GM18502 (cell line): ENCODE measurements around the gene CPLX4.
A peak's percentile ranks its signal among the peaks of the same experiment; 100 is the strongest.
"Not testable (repeated sequence)": the region's sequence is repeated elsewhere in the genome, so short reads cannot be mapped to it uniquely, and the experiment has no call there.

Experiments
- ATAC-seq: cut with Tn5 transposase; IDR thresholded peaks from one replicate; pipeline ENCODE4 v1.9.1; 2021; ENCODE audit warnings: mild to moderate bottlenecking; ENCODE audit not compliant: unreplicated experiment, poor library complexity

CPLX4 gene

DNA sequence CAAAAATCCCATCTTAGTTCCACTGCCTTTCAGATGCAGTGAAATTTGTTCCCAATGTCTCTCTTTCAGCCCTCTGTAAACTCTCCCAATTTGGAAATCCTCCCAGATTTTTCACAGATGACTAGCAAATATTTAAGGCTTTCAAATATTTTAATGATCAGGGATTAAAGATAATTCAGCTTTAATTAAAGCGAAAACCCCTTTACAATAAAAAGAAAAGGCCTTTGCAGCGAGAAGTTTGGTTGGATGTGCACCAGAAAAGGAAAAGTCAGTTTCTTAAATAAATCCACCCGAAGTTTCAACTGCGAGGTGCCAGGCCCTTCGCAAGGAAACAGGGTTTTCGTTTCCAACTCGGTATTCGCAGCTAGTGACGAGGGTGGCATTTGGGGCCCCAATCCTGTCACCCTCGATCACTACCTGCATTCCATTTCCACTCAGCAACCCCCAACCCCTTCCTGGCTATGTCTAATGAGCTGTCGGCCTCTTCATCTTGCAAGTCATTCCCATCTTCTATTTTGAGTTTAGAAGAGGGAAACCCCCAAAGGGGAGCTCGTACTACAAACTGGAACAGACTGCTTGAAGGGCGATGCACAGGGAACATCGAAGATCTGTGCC lies 46.7 kb downstream of the CPLX4 start:
- no peak for ATAC-seq

- no peak for ATAC-seq
Observed at GRCh38 chr18:59270689-59271257, 47.7 kb downstream of the CPLX4 start.

DNA sequence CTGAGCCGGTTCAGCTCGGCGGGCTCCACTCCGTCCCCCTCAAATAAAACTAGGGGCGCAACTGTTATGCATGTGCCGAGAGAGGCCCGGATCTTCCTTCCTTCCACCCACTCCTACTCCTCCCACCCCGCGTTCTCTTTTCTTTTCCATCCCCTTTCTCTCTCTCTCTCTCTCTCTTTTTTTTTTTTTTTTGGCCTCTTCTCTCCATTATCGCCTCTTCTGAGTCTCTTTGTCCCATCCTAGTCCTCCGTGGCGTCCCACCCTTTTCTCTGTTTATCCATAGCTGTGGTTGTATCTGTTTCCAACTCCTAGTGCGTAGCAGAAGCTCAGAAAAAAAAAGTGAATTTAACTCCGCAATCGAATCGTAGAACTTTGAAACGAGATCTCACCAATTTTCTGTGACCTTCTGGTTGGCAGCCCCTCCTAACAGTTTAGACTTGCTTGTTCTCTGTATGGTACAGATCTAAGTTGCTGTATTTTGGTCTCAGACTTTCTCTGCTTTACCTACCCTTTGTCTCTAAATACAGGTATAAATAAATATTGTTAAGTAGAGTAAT lies 48.8 kb downstream of the CPLX4 start:
- no peak for ATAC-seq

- ATAC-seq, result peak; percentile 52
Observed at GRCh38 chr18:59268721-59269562, 49.5 kb downstream of the CPLX4 start.

GRCh38 chr18:59268127-59268720 lies 50.2 kb downstream of the CPLX4 start:
- no peak for ATAC-seq

- ATAC-seq, result no peak
Observed at GRCh38 chr18:59267503-59268126, 50.8 kb downstream of the CPLX4 start.

DNA sequence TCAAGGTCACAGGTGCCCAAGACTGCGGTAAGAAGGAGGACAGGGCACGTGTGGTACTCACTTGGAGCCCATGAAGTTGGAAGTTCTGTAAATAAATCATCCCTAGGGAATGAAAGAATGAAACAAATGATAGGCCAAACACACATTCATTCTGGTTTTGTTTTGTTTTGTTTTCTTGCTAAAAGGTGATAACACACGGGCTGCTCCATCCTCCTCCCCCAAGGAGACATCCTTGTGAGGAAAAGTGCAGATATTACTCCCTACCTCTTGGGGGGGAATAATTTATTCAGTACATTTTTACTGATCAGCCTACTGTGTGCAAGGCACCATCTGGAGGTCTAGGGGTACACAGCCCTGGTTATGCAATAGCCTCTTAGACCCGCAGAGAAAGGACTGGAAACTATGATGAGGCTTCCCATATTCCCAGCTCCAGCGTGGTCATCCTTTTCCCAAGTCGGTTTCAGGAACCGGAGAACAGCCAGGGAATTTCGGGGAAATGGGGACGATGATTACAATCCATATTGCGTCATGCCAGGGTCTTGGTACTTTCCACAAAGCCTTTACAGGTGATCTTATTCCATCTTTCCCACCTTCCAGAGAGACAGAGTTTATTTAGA lies 51.5 kb downstream of the CPLX4 start:
- no peak for ATAC-seq

- no peak for ATAC-seq
Observed at GRCh38 chr18:59266459-59266858, 52.0 kb downstream of the CPLX4 start.

- no peak for ATAC-seq
Observed at GRCh38 chr18:59265974-59266369, 52.5 kb downstream of the CPLX4 start.

DNA sequence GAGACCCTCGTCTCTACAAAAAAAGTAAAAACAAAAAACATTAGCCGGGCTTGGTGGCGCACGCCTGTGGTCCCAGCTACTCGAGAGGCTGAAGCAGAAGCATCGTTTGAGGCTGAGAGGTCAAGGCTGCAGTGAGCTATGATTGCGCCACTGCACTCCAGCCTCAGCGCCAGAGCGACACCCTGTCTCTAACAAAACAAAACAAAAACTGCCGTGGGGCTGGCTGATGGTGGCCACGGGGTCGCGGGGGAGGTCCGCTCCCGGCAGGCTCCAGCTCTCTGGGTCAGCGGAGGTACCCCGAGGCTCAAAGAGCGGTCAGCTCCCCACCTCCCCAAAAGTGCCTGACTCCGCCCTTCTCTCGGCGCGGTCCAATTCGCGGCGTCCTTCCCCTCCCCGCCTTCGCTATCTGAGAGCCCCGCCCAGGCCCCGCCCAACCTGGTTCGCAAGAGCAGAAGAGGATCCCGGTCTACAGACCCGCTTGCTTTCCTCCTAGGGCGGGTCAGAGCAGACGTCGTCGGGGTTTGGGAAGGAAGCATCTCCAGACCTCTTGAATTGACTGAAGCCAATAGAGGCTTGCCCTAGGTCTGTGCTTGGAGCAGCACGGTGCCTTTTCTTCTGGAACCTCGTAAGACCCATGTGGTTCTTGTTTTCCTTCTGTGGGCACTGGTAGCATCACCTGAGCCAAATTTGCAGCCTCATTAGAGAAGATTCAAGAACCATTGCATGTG lies 53.0 kb downstream of the CPLX4 start:
- no peak for ATAC-seq

DNA sequence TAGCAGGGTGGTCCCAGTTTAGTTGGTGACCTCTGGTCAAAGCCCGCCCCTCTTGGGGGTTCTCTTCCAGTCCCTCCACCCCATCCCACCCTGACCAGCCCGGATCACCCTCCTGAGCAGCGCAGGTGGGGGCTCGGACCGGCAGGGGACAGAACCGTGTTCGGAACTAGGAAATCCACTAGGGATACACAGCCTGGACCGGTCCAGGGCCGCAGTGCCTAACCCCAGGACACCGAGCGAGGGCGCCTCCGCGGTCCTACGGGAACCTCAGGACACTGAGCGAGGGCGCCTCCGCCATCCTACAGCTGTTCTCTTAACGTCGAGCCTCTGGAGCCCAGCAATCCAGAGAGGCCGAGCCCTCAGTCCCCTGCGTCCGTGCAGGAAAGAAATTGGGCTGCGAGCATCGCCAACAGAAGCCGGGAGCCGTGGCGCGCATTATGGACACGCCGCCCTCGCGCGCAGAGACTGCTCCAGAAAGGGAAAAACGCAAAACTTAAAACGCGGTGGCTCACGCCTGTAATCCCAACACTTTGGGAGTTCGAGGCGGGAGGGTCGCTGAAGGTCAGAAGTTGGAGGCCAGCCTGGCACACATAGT lies 53.7 kb downstream of the CPLX4 start:
- ATAC-seq, result no peak

GRCh38 chr18:59264121-59264571 lies 54.3 kb downstream of the CPLX4 start:
- no peak for ATAC-seq

DNA sequence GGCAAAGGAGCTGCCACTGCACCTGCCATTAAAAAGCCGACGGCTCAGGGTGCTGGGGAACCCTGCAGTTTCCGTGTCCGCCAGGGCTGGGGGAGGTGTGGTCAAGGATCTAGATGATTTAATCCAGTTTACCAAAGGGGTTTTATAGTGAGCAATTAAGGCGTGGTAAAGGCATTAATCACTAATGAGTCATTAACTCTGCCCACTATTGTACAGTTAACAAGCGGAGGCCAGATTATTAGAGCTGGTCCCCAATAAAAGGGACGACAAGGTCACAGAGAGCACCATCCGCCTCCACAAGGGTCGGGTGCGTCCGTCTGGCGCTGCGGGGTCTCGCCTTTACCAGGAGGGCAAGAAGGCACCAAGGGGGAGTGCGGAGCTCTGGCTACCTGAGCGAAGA lies 54.8 kb downstream of the CPLX4 start:
- no peak for ATAC-seq

DNA sequence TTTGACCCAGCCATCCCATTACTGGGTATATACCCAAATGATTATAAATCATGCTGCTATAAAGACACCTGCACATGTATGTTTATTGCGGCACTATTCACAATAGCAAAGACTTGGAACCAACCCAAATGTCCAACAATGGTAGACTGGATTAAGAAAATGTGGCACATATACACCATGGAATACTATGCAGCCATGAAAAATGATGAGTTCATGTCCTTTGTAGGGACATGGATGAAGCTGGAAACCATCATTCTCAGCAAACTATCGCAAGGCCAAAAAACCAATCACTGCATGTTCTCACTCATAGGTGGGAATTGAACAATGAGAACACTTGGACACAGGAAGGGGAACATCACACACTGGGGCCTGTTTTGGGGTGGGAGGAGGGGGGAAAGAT lies 56.2 kb downstream of the CPLX4 start:
- not testable (repeated sequence) for ATAC-seq

DNA sequence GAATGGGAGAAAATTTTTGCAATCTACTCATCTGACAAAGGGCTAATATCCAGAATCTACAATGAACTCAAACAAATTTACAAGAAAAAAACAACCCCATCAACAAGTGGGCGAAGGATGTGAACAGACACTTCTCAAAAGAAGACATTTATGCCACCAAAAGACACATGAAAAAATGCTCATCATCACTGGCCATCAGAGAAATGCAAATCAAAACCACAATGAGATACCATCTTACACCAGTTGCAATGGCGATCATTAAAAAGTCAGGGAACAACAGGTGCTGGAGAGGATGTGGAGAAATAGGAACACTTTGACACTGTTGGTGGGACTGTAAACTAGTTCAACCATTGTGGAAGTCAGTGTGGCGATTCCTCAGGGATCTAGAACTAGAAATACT lies 56.6 kb downstream of the CPLX4 start:
- not testable (repeated sequence) for ATAC-seq

- not testable (repeated sequence) for ATAC-seq
Observed at GRCh38 chr18:59255491-59255890, 63.0 kb downstream of the CPLX4 start.

- no peak for ATAC-seq
Observed at GRCh38 chr18:59249199-59249774, 69.2 kb downstream of the CPLX4 start.

DNA sequence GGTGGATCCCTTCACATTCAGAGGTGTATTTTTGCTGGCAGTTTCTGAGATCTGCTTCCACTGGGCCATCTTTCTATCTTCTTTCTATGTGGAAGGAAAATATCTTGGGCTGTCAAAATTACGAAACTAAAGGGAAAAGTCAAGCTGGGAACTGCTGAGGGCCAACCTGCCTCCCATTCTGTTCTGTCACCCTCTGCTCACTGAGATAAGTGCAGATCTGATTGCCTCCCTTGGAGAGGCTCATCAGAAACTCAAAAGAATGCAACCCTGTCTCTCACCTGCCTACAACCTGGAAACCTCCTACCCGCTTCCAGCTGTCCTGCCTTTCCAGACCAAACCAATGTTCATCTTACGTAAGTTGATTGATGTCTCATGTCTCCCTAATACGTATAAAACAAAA lies 71.7 kb downstream of the CPLX4 start:
- ATAC-seq, result no peak
